GM18505 (cell line): ENCODE data around the gene KIR2DL3.
"Not testable (repeated sequence)": the region's sequence is repeated elsewhere in the genome, so short reads cannot be mapped to it uniquely, and the experiment has no call there.

Experiments
- ATAC-seq: cut with Tn5 transposase; IDR thresholded peaks from one replicate; pipeline ENCODE4 v1.9.1; 2021; ENCODE audit not compliant: unreplicated experiment
- POLR2A ChIP-seq: IDR thresholded peaks from 4 replicates; pipeline ENCODE4 v1.6.1; 2011; ENCODE audit warnings: borderline replicate concordance; ENCODE audit not compliant: insufficient read depth, insufficient read length; ENCODE audit errors: extremely low read depth

The KIR2DL3 gene

GRCh38 chr19:54775095-54775815 is 36.9 kb downstream of the KIR2DL3 start:
- ATAC-seq: not testable (repeated sequence)

GRCh38 chr19:54775830-54776229 is 37.5 kb downstream of the KIR2DL3 start:
- ATAC-seq: not testable (repeated sequence)

- not testable (repeated sequence) for ATAC-seq
Observed at GRCh38 chr19:54777851-54778250, 39.5 kb downstream of the KIR2DL3 start.

GRCh38 chr19:54778896-54779295 is 40.6 kb downstream of the KIR2DL3 start:
- not testable (repeated sequence) for ATAC-seq

GRCh38 chr19:54782916-54783315 is 44.6 kb downstream of the KIR2DL3 start:
- not testable (repeated sequence) for ATAC-seq

GRCh38 chr19:54786091-54786723 is 47.9 kb downstream of the KIR2DL3 start:
- not testable (repeated sequence) for ATAC-seq

- ATAC-seq: not testable (repeated sequence)
Observed at GRCh38 chr19:54788154-54788553, 49.8 kb downstream of the KIR2DL3 start.

- no peak for ATAC-seq
- no peak for TF ChIP-seq POLR2A
Observed at GRCh38 chr19:54790711-54791110, 52.4 kb downstream of the KIR2DL3 start.

GRCh38 chr19:54791476-54791875 is 53.2 kb downstream of the KIR2DL3 start:
- no peak for TF ChIP-seq POLR2A
- ATAC-seq: no peak

GRCh38 chr19:54792814-54793213 is 54.5 kb downstream of the KIR2DL3 start:
- no peak for TF ChIP-seq POLR2A
- ATAC-seq: no peak

GRCh38 chr19:54795758-54796157 is 57.4 kb downstream of the KIR2DL3 start:
- no peak for ATAC-seq
- no peak for TF ChIP-seq POLR2A
